Measurements from ENCODE around the gene ING5.

Gene ING5

GRCh38 chr2:241764275-241765241 lies 62.7 kb downstream of the ING5 start:
- TF ChIP-seq TAF1 (IDR thresholded peaks at IDR 0.05; ENCODE audit: borderline replicate concordance, insufficient read depth, low read length): no peak
- no peak for TF ChIP-seq FOXP2 (optimal IDR thresholded peaks at IDR 0.05; ENCODE audit: borderline replicate concordance, extremely low read depth, extremely low read length, insufficient read depth)
- TF ChIP-seq POLR2AphosphoS5 (IDR thresholded peaks at IDR 0.05; ENCODE audit: low read depth, low read length): no peak
- TF ChIP-seq REST (IDR thresholded peaks at IDR 0.05; ENCODE audit: insufficient read depth in 1 of 2, low read depth in 2 of 2, low read length in 2 of 2): no peak
- no peak for TF ChIP-seq SIN3A (IDR thresholded peaks at IDR 0.05; ENCODE audit: borderline replicate concordance, insufficient read depth, low read length)

GRCh38 chr2:241767464-241768250 lies 65.8 kb downstream of the ING5 start:
- TF ChIP-seq SIN3A (IDR thresholded peaks at IDR 0.05; ENCODE audit: borderline replicate concordance, insufficient read depth, low read length) (no peak), POLR2AphosphoS5 (IDR thresholded peaks at IDR 0.05; ENCODE audit: low read depth, low read length) (no peak), FOXP2 (optimal IDR thresholded peaks at IDR 0.05; ENCODE audit: borderline replicate concordance, extremely low read depth, extremely low read length, insufficient read depth) (no peak), REST (IDR thresholded peaks at IDR 0.05; ENCODE audit: insufficient read depth in 1 of 2, low read depth in 2 of 2, low read length in 2 of 2) (no peak), TAF1 (IDR thresholded peaks at IDR 0.05; ENCODE audit: borderline replicate concordance, insufficient read depth, low read length) (no peak)

- TF ChIP-seq REST (IDR thresholded peaks at IDR 0.05; ENCODE audit: insufficient read depth in 1 of 2, low read depth in 2 of 2, low read length in 2 of 2): no peak
- TF ChIP-seq SIN3A (IDR thresholded peaks at IDR 0.05; ENCODE audit: borderline replicate concordance, insufficient read depth, low read length): no peak
- TF ChIP-seq POLR2AphosphoS5 (IDR thresholded peaks at IDR 0.05; ENCODE audit: low read depth, low read length): no peak
- no peak for TF ChIP-seq TAF1 (IDR thresholded peaks at IDR 0.05; ENCODE audit: borderline replicate concordance, insufficient read depth, low read length)
- no peak for TF ChIP-seq FOXP2 (optimal IDR thresholded peaks at IDR 0.05; ENCODE audit: borderline replicate concordance, extremely low read depth, extremely low read length, insufficient read depth)
These were observed 66.4 kb downstream of the ING5 start for GRCh38 chr2:241768251-241768711.

GRCh38 chr2:241768850-241769249 lies 67.0 kb downstream of the ING5 start:
- TF ChIP-seq FOXP2 (optimal IDR thresholded peaks at IDR 0.05; ENCODE audit: borderline replicate concordance, extremely low read depth, extremely low read length, insufficient read depth): no peak

GRCh38 chr2:241769819-241770184 lies 68.0 kb downstream of the ING5 start:
- TF ChIP-seq REST (IDR thresholded peaks at IDR 0.05; ENCODE audit: insufficient read depth in 1 of 2, low read depth in 2 of 2, low read length in 2 of 2): no peak
- no peak for TF ChIP-seq POLR2AphosphoS5 (IDR thresholded peaks at IDR 0.05; ENCODE audit: low read depth, low read length)
- no peak for TF ChIP-seq TAF1 (IDR thresholded peaks at IDR 0.05; ENCODE audit: borderline replicate concordance, insufficient read depth, low read length)
- TF ChIP-seq FOXP2 (optimal IDR thresholded peaks at IDR 0.05; ENCODE audit: borderline replicate concordance, extremely low read depth, extremely low read length, insufficient read depth): no peak
- no peak for TF ChIP-seq SIN3A (IDR thresholded peaks at IDR 0.05; ENCODE audit: borderline replicate concordance, insufficient read depth, low read length)
